HCT116 (cell line): ENCODE results near the gene NEK1. TPM values are rescaled to one million over a fixed set of nuclear protein-coding genes. Genes with fewer than 3 reads are reported as not detected.

Experiments used
- ATAC-seq: fragments of 200-7000 bp; cut with Tn5 transposase; 2 replicates; pipeline ENCODE4 v1.9.1; 2020; ENCODE audit warnings: mild to moderate bottlenecking, moderate library complexity
- BruUV-seq: library from RNA; stranded (reverse); fragments of 400-500 nt; replicated peaks from 2 replicates; lab custom pipeline; 2021; lab: Mats Ljungman, UMichigan
- CTCF ChIA-PET: fragments of 300-600 bp; sonication (Branson Sonifier 250); formaldehyde crosslinking; loops from one replicate; lab custom pipeline; 2021; ENCODE audit warnings: antibody characterized with exemption; lab: Charles Lee
- POLR2A ChIA-PET: fragments of 300-600, 350-600 bp; sonication (Branson Sonifier 250); formaldehyde crosslinking; loops from one replicate; lab custom pipeline; 2021; ENCODE audit warnings: antibody characterized with exemption; lab: Charles Lee
- RAD21 ChIA-PET, 2 experiments: fragments of 300-600 bp; sonication (Branson Sonifier 250); formaldehyde crosslinking; loops; one replicate each; lab custom pipeline; 2023; ENCODE audit warnings: low total read pairs in 2 of 2; ENCODE audit not compliant: uncharacterized antibody in 2 of 2, unreplicated experiment in 2 of 2, low non-redundant PET in 1 of 2; lab: Charles Lee
- DNase-seq: peaks from one replicate; pipeline ENCODE4 v3.0.0-alpha.2; 2010; ENCODE audit warnings: low read depth, low spot score
- H2AFZ ChIP-seq: fragments of 200-600 bp; shearing (Covaris generic), sonication (generic); 2 replicates; pipeline ENCODE4 v1.6.1; 2017; ENCODE audit warnings: low read depth, mixed run types, mixed read lengths, antibody characterized with exemption, low read length; ENCODE audit not compliant: poor library complexity, severe bottlenecking
- H3K27ac ChIP-seq: 2 replicates; pipeline ENCODE4 v1.5.1; 2012; ENCODE audit warnings: low read depth, low read length
- H3K27me3 ChIP-seq: fragments of 200-600 bp; sonication (generic); 2 replicates; pipeline ENCODE4 v1.6.1; 2016; ENCODE audit warnings: mixed run types, low read length, mixed read lengths; ENCODE audit not compliant: insufficient read depth
- H3K36me3 ChIP-seq, 2 experiments: fragments of 200-500 bp in 1 of 2; fragments of 200-600 bp in 1 of 2; sonication (Bioruptor generic) in 1 of 2; sonication (generic) in 1 of 2; 2 replicates each; pipeline versions ENCODE4 v1.5.1 to v1.6.1; 2014 to 2016; ENCODE audit warnings: low read length in 2 of 2, inconsistent platforms in 1 of 2, mixed read lengths in 1 of 2, mixed run types in 1 of 2; ENCODE audit not compliant: insufficient read depth in 2 of 2, control insufficient read depth in 1 of 2
- H3K4me1 ChIP-seq, 2 experiments: fragments of 200-600 bp in 1 of 2; sonication (generic) in 1 of 2; 2 replicates each; pipeline versions ENCODE4 v1.5.1 to v1.6.1; 2012 to 2017; ENCODE audit warnings: low read length in 2 of 2, inconsistent platforms in 1 of 2, mild to moderate bottlenecking in 1 of 2, mixed read lengths in 1 of 2, mixed run types in 1 of 2, moderate library complexity in 1 of 2; ENCODE audit not compliant: insufficient read depth in 2 of 2, control insufficient read depth in 1 of 2
- H3K4me2 ChIP-seq: fragments of 200-600 bp; sonication (generic); 2 replicates; pipeline ENCODE4 v1.6.1; 2017; ENCODE audit warnings: mixed run types, low read length, mixed read lengths
- H3K4me3 ChIP-seq, 2 experiments: fragments of 200-600 bp in 1 of 2; sonication (generic) in 1 of 2; replicated peaks in 1 of 2; 2 replicates each; pipeline ENCODE4 v1.5.1; 2011 to 2016; ENCODE audit warnings: low read length in 2 of 2, control low read depth in 1 of 2, low read depth in 1 of 2, mild to moderate bottlenecking in 1 of 2, mixed read lengths in 1 of 2, mixed run types in 1 of 2
- H3K79me2 ChIP-seq: fragments of 200-600 bp; sonication (generic); 2 replicates; pipeline ENCODE4 v1.6.1; 2017; ENCODE audit warnings: mild to moderate bottlenecking, mixed run types, low read length, moderate library complexity, mixed read lengths; ENCODE audit not compliant: insufficient read depth
- H3K9ac ChIP-seq: fragments of 200-600 bp; sonication (generic); 2 replicates; pipeline ENCODE4 v1.6.1; 2016; ENCODE audit warnings: low read length, mixed read lengths
- H3K9me2 ChIP-seq: fragments of 200-600 bp; sonication (generic), shearing (Covaris generic); 2 replicates; pipeline ENCODE4 v1.6.1; 2017; ENCODE audit warnings: mixed run types, mild to moderate bottlenecking, moderate library complexity; ENCODE audit not compliant: insufficient read depth
- H3K9me3 ChIP-seq, 2 experiments: fragments of 200-500 bp in 1 of 2; fragments of 200-600 bp in 1 of 2; sonication (Bioruptor generic) in 1 of 2; sonication (generic) in 1 of 2; 2 replicates each; pipeline ENCODE4 v1.6.1; 2014 to 2017; ENCODE audit warnings: low read length in 2 of 2, mixed read lengths in 2 of 2, inconsistent platforms in 1 of 2, low read depth in 1 of 2, mild to moderate bottlenecking in 1 of 2, mixed run types in 1 of 2, moderate library complexity in 1 of 2; ENCODE audit not compliant: control insufficient read depth in 1 of 2, insufficient read depth in 1 of 2
- H4K20me1 ChIP-seq: fragments of 200-600 bp; sonication (generic), shearing (Covaris generic); 2 replicates; pipeline ENCODE4 v1.6.1; 2017; ENCODE audit warnings: mixed run types, mild to moderate bottlenecking, moderate library complexity; ENCODE audit not compliant: insufficient read depth
- CEBPB ChIP-seq: IDR thresholded peaks from 2 replicates; pipeline ENCODE4 v1.6.1; 2012; ENCODE audit warnings: low read depth
- ELF1 ChIP-seq: IDR thresholded peaks from 2 replicates; pipeline ENCODE4 v1.6.1; 2012; ENCODE audit warnings: low read depth, borderline replicate concordance
- EZH2 ChIP-seq: fragments of 200-600 bp; sonication (generic); IDR thresholded peaks from 2 replicates; pipeline ENCODE4 v1.6.1; 2017; ENCODE audit warnings: antibody characterized with exemption, mixed run types
- FOSL1 ChIP-seq: IDR thresholded peaks from 2 replicates; pipeline ENCODE4 v1.6.1; 2012; ENCODE audit warnings: low read depth
- JUND ChIP-seq: IDR thresholded peaks from 2 replicates; pipeline ENCODE4 v1.6.1; 2012
- MAX ChIP-seq: IDR thresholded peaks from 2 replicates; pipeline ENCODE4 v1.6.1; 2012
- POLR2A ChIP-seq: IDR thresholded peaks from 2 replicates; pipeline ENCODE4 v1.7.0; 2011; ENCODE audit warnings: borderline replicate concordance; ENCODE audit not compliant: insufficient read depth, insufficient read length; ENCODE audit errors: extremely low read depth
- RAD21 ChIP-seq: IDR thresholded peaks from 2 replicates; pipeline ENCODE4 v1.6.1; 2012; ENCODE audit warnings: low read depth, mild to moderate bottlenecking
- REST ChIP-seq: IDR thresholded peaks from 2 replicates; pipeline ENCODE4 v1.6.1; 2012; ENCODE audit warnings: low read depth
- SIN3A ChIP-seq: IDR thresholded peaks from 2 replicates; pipeline ENCODE4 v1.6.1; 2012; ENCODE audit warnings: low read depth
- SP1 ChIP-seq: IDR thresholded peaks from 2 replicates; pipeline ENCODE4 v1.6.1; 2012; ENCODE audit warnings: low read depth
- TCF7L2 ChIP-seq: IDR thresholded peaks from 2 replicates; pipeline ENCODE4 v1.7.0; 2011; ENCODE audit warnings: borderline replicate concordance, inconsistent platforms; ENCODE audit not compliant: insufficient read depth, insufficient read length; ENCODE audit errors: extremely low read depth
- YY1 ChIP-seq: IDR thresholded peaks from 2 replicates; pipeline ENCODE4 v1.6.1; 2011; ENCODE audit warnings: low read length, low read depth, moderate library complexity, mild to moderate bottlenecking; ENCODE audit not compliant: insufficient replicate concordance; ENCODE audit errors: extremely low read depth
- ZNF274 ChIP-seq: fragments of 200-500 bp; sonication (Bioruptor generic); IDR thresholded peaks from 2 replicates; pipeline ENCODE4 v1.6.1; 2014; ENCODE audit warnings: mild to moderate bottlenecking, low read depth, low read length, inconsistent platforms
- intact Hi-C: fragments of 100-400 bp; cut with micrococcal nuclease; formaldehyde crosslinking; loops from 2 replicates; pipeline ENCODE4 v1.10.0; 2022
- total RNA-seq: library from RNA; stranded (reverse); gene quantifications from one replicate; pipeline ENCODE4 v1.2.1, GENCODE V29; 2021; ENCODE audit not compliant: unreplicated experiment
- TF ChIP-seq, protein P1 (sequence below): IDR thresholded peaks from 2 replicates; pipeline ENCODE4 v1.6.1; 2011; ENCODE audit warnings: mild to moderate bottlenecking, low read length, moderate library complexity; ENCODE audit not compliant: insufficient replicate concordance; ENCODE audit errors: extremely low read depth
- TF ChIP-seq, protein P2 (sequence below): IDR thresholded peaks from 2 replicates; pipeline ENCODE4 v1.6.1; 2012

Gene NEK1
- total RNA-seq, 1 experiment from 2014 or later = 13.3 TPM

DNA sequence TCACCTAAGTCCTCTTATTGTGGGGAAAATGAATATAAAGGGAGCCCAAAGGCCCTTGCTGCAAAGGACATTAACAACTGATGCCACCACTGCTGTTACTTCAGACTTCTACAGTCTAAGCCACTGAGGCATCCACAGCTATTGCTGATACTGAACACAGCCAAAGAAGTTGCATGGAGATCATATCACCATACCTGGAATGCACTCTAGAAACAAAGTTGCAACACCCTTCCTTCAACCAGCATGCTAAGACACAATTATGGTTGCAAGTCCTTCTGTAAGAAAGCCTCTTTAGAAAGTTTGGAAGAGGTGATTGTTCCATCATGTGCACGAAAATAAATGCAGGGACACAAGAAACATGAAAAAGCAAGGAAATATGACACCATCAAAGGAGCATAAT lies 236.0 kb downstream of the NEK1 start (continued):
- TF ChIP-seq FOSL1 (no peak), REST (no peak), MAX (no peak), SIN3A (no peak), YY1 (no peak), ELF1 (no peak), EZH2 (no peak)

GRCh38 chr4:169372791-169373190 lies 239.6 kb downstream of the NEK1 start:
- intact Hi-C loops = no loop called here
- TF ChIP-seq RAD21 (no peak), JUND (no peak), EZH2 (no peak), ZNF274 (no peak), MAX (no peak), TCF7L2 (no peak), POLR2A (no peak), SP1 (no peak), CEBPB (no peak), REST (no peak)
- TF ChIP-seq, protein P1, sequence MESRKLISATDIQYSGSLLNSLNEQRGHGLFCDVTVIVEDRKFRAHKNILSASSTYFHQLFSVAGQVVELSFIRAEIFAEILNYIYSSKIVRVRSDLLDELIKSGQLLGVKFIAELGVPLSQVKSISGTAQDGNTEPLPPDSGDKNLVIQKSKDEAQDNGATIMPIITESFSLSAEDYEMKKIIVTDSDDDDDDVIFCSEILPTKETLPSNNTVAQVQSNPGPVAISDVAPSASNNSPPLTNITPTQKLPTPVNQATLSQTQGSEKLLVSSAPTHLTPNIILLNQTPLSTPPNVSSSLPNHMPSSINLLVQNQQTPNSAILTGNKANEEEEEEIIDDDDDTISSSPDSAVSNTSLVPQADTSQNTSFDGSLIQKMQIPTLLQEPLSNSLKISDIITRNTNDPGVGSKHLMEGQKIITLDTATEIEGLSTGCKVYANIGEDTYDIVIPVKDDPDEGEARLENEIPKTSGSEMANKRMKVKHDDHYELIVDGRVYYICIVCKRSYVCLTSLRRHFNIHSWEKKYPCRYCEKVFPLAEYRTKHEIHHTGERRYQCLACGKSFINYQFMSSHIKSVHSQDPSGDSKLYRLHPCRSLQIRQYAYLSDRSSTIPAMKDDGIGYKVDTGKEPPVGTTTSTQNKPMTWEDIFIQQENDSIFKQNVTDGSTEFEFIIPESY = no peak
- TF ChIP-seq, protein P2, sequence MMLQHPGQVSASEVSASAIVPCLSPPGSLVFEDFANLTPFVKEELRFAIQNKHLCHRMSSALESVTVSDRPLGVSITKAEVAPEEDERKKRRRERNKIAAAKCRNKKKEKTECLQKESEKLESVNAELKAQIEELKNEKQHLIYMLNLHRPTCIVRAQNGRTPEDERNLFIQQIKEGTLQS = no peak
- BruUV-seq = no TSS peak
- Histone ChIP-seq H3K9me2 (no peaks in the 10 kb centered on the region), H3K4me3 (no peak overlapping the region), H3K27me3 (no peaks in the 10 kb centered on the region), H3K79me2 (no peaks in the 10 kb centered on the region), H3K27ac (no peak overlapping the region), H3K4me2 (no peak overlapping the region), H3K9me3 (peaks cover 0 to 9% of the 10 kb centered on the region in 2 experiments; a peak in 1 of 4 replicates), H2AFZ (no peak overlapping the region), H3K4me1 (no peaks in the 10 kb centered on the region), H3K36me3 (no peaks in the 10 kb centered on the region), H3K9ac (no peak overlapping the region), H4K20me1 (no peaks in the 10 kb centered on the region)
- ChIA-PET CTCF (no interaction called here), RAD21 (no interaction called here), POLR2A (no interaction called here)
- ATAC-seq (no peak), DNase-seq (no peak)
